ENCODE results near the gene NIM1K.
A peak's percentile ranks its signal among the peaks of the same experiment; 100 is the strongest.

NIM1K gene

GRCh38 chr5:43216941-43217340 lies 24.9 kb downstream of the NIM1K start:
- no peaks in the 10 kb centered on the region for H3K27me3 ChIP-seq (ENCODE audit: control insufficient read depth, insufficient read depth, low read length)
- H3K27ac ChIP-seq, result no peak overlapping the region
- no peak overlapping the region for H2AFZ ChIP-seq
- H3K4me2 ChIP-seq (ENCODE audit: low read length), result no peak overlapping the region
- H3K9me3 ChIP-seq (ENCODE audit: control insufficient read depth, low read length), result no peaks in the 10 kb centered on the region
- no peak overlapping the region for H3K4me3 ChIP-seq (ENCODE audit: low read depth, low read length)
- no peaks in the 10 kb centered on the region for H3K36me3 ChIP-seq (ENCODE audit: control insufficient read depth, insufficient read depth, low read length)
- no peaks in the 10 kb centered on the region for H3K4me1 ChIP-seq
- no peaks in the 10 kb centered on the region for H3K79me2 ChIP-seq
- no peak overlapping the region for H3K9ac ChIP-seq
- no peak for TF ChIP-seq CTCF (IDR thresholded peaks at IDR 0.05)

GRCh38 chr5:43219120-43219519 lies 27.1 kb downstream of the NIM1K start:
- Histone ChIP-seq H3K79me2 (no peaks in the 10 kb centered on the region), H3K4me1 (no peaks in the 10 kb centered on the region), H3K9me3 (ENCODE audit: control insufficient read depth, low read length) (no peaks in the 10 kb centered on the region), H2AFZ (no peak overlapping the region), H3K9ac (no peak overlapping the region), H3K36me3 (ENCODE audit: control insufficient read depth, insufficient read depth, low read length) (no peaks in the 10 kb centered on the region), H3K27me3 (ENCODE audit: control insufficient read depth, insufficient read depth, low read length) (no peaks in the 10 kb centered on the region), H3K4me3 (ENCODE audit: low read depth, low read length) (no peak overlapping the region), H3K4me2 (ENCODE audit: low read length) (no peak overlapping the region), H3K27ac (no peak overlapping the region)
- no peak for TF ChIP-seq CTCF (IDR thresholded peaks at IDR 0.05)

GRCh38 chr5:43221502-43221901 lies 29.5 kb downstream of the NIM1K start:
- no peak overlapping the region for H3K27ac ChIP-seq
- H3K4me1 ChIP-seq, result no peaks in the 10 kb centered on the region
- no peak overlapping the region for H3K9ac ChIP-seq
- H3K27me3 ChIP-seq (ENCODE audit: control insufficient read depth, insufficient read depth, low read length), result no peaks in the 10 kb centered on the region
- no peaks in the 10 kb centered on the region for H3K79me2 ChIP-seq
- H2AFZ ChIP-seq, result no peak overlapping the region
- TF ChIP-seq CTCF (IDR thresholded peaks at IDR 0.05), result no peak
- H3K9me3 ChIP-seq (ENCODE audit: control insufficient read depth, low read length), result no peaks in the 10 kb centered on the region
- H3K36me3 ChIP-seq (ENCODE audit: control insufficient read depth, insufficient read depth, low read length), result no peaks in the 10 kb centered on the region
- no peak overlapping the region for H3K4me2 ChIP-seq (ENCODE audit: low read length)
- no peak overlapping the region for H3K4me3 ChIP-seq (ENCODE audit: low read depth, low read length)

DNA sequence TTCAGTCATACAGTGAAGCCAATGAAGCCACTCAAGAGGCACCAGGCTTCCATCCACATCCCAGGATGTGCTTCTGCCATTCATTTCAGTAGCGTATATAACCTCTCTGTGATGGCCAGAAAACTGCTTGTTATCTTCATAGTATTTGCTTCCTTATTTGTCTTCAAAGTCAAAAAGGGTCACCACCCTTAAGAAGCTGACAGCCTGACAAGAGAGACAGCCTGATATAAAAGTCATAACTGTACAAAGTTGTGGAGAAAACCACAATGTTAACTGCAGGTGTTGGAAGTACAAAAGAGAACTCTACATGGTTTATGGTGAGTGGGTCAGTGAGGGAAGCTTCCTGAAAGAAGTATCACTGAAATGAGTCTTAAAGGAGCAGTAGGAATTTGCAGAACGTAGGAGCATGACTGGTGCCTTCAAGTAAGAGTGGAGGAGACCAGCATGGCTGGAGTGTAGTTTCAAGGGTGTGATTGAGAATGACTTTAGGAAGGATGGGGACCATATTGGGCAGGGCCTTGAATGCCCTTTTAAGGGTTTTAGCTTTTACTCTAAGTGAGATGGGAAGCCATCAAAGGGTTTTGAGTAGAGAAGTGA lies 33.7 kb downstream of the NIM1K start:
- Histone ChIP-seq H3K36me3 (ENCODE audit: control insufficient read depth, insufficient read depth, low read length) (no peaks in the 10 kb centered on the region), H3K27ac (no peak overlapping the region), H3K4me1 (no peaks in the 10 kb centered on the region), H3K9ac (no peak overlapping the region), H3K79me2 (no peaks in the 10 kb centered on the region), H3K27me3 (ENCODE audit: control insufficient read depth, insufficient read depth, low read length) (no peaks in the 10 kb centered on the region), H3K4me3 (ENCODE audit: low read depth, low read length) (no peak overlapping the region), H2AFZ (no peak overlapping the region), H3K4me2 (ENCODE audit: low read length) (no peak overlapping the region), H3K9me3 (ENCODE audit: control insufficient read depth, low read length) (no peaks in the 10 kb centered on the region)
- TF ChIP-seq CTCF (IDR thresholded peaks at IDR 0.05), result no peak

GRCh38 chr5:43227655-43228054 lies 35.6 kb downstream of the NIM1K start:
- no peak overlapping the region for H3K4me3 ChIP-seq (ENCODE audit: low read depth, low read length)
- H3K79me2 ChIP-seq, result no peaks in the 10 kb centered on the region
- TF ChIP-seq CTCF (IDR thresholded peaks at IDR 0.05), result peak; percentile 34
- no peaks in the 10 kb centered on the region for H3K4me1 ChIP-seq
- no peak overlapping the region for H2AFZ ChIP-seq
- H3K9ac ChIP-seq, result no peak overlapping the region
- no peaks in the 10 kb centered on the region for H3K27me3 ChIP-seq (ENCODE audit: control insufficient read depth, insufficient read depth, low read length)
- H3K4me2 ChIP-seq (ENCODE audit: low read length), result no peak overlapping the region
- no peaks in the 10 kb centered on the region for H3K9me3 ChIP-seq (ENCODE audit: control insufficient read depth, low read length)
- H3K36me3 ChIP-seq (ENCODE audit: control insufficient read depth, insufficient read depth, low read length), result no peaks in the 10 kb centered on the region
- no peak overlapping the region for H3K27ac ChIP-seq
